SK-N-SH treated with all-trans-retinoic acid at 6 μM for 48 hours (cell line): ENCODE results near the gene F2.

Experiments
- BACH2 ChIP-seq: fragments of 250-450 bp; sonication (Bioruptor Pico); IDR thresholded peaks from 2 replicates; pipeline ENCODE4 v1.9.0; 2021; ENCODE audit warnings: mild to moderate bottlenecking, borderline replicate concordance
- CREB5 ChIP-seq: fragments of 250-450 bp; sonication (Bioruptor Pico); IDR thresholded peaks from 2 replicates; pipeline ENCODE4 v1.5.1; 2020; ENCODE audit warnings: low read depth, mild to moderate bottlenecking, moderate library complexity
- GLIS3 ChIP-seq: fragments of 250-450 bp; sonication (Bioruptor Pico); IDR thresholded peaks from 2 replicates; pipeline ENCODE4 v1.5.0; 2020; ENCODE audit warnings: mild to moderate bottlenecking, moderate library complexity
- PATZ1 ChIP-seq: fragments of 250-450 bp; sonication (Bioruptor Pico); IDR thresholded peaks from 2 replicates; pipeline ENCODE4 v1.8.0; 2020; ENCODE audit warnings: mild to moderate bottlenecking, moderate library complexity, borderline replicate concordance
- SNAI2 ChIP-seq: fragments of 250-450 bp; sonication (Bioruptor Pico); IDR thresholded peaks from 2 replicates; pipeline ENCODE4 v1.5.0; 2020; ENCODE audit warnings: mild to moderate bottlenecking, moderate library complexity
- TCF4 ChIP-seq: fragments of 250-450 bp; sonication (Bioruptor Pico); IDR thresholded peaks from 2 replicates; pipeline ENCODE4 v1.8.0; 2021; ENCODE audit warnings: mild to moderate bottlenecking, moderate library complexity, borderline replicate concordance
- TSHZ2 ChIP-seq: fragments of 250-450 bp; sonication (Bioruptor Pico); IDR thresholded peaks from 2 replicates; pipeline ENCODE4 v1.5.0; 2020; ENCODE audit warnings: mild to moderate bottlenecking, moderate library complexity
- ZNF565 ChIP-seq: fragments of 450-650 bp; formaldehyde crosslinking; conservative IDR thresholded peaks from 2 replicates; pipeline ENCODE4 v1.5.0; 2020; ENCODE audit warnings: low read depth, mild to moderate bottlenecking, moderate library complexity
- ZNF70 ChIP-seq: fragments of 450-650 bp; formaldehyde crosslinking; IDR thresholded peaks from 2 replicates; pipeline ENCODE4 v1.5.0; 2020; ENCODE audit warnings: mild to moderate bottlenecking, moderate library complexity

DNA sequence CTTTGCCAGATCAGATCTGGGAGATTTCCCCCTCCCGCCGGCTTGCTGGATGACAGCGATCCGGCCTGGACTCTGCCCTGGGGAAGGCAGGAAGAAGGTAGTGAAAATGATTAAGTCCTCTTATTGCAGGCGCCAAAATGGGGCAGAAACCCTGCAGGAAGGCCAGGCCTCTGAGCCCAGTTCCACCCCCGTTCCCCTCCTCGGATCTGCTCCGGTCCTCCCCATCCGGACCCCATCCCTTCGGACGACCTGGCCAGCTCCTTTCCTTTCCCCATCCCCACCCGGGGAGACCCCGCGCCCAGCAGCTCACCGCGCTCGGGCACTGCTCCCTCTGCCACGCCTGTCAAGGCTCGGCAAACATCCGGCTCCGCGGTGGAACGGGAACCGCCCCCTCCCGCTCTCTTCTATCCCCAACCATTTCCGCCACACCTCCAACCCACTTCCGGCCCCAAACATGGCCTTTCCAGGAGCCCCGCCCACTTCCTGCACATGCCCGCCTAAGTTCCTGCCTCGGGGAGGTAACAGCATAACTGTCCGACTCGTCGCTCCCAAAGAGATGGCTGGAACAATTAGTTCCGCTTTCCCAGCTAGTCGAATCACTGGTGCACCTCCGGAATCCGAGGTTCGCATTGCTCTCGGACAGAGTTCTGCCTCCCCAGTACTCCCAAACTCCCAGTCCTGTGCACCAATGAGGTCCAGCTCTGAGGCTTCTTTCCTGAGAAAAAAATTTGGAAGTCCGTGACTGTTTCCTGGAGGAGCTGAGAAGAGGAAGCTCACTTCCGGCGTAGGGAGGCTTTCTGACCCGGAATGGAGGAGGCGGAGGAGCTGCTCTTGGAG is 18.6 kb upstream of the F2 start, which contains the start of the genes ARHGAP1 and ZNF408:
- TF ChIP-seq PATZ1 (no peak), ZNF565 (CRISPR knock-in tag) (no peak), TCF4 (CRISPR knock-in tag) (no peak), GLIS3 (CRISPR knock-in tag) (no peak), SNAI2 (CRISPR knock-in tag) (no peak), ZNF70 (CRISPR knock-in tag) (no peak), CREB5 (CRISPR knock-in tag) (no peak), BACH2 (CRISPR knock-in tag) (no peak), TSHZ2 (no peak)
